Hematopoietic multipotent progenitor cell (in vitro differentiated cells): ENCODE data around the gene PCDHGA1. TPM values are rescaled to one million over a fixed set of nuclear protein-coding genes. Genes with fewer than 3 reads are reported as not detected.

Experiments
- DNase-seq, 3 donors: peaks; one replicate each; pipeline ENCODE4 v3.0.0-alpha.2; 2011 to 2015; ENCODE audit warnings: low read depth in 2 of 3, low spot score in 2 of 3
- total RNA-seq: library from RNA; depleted of rRNA; stranded (reverse); fragments of >200 nt; gene quantifications from one replicate; pipeline ENCODE4 v1.2.3, GENCODE V29; 2012

PCDHGA1 gene
- total RNA-seq, 1 donor = under 0.01 TPM

GRCh38 chr5:141434006-141434405, 103.7 kb downstream of the PCDHGA1 start:
- no peak for DNase-seq

GRCh38 chr5:141437221-141437620, 106.9 kb downstream of the PCDHGA1 start:
- no peak for DNase-seq

- no peak for DNase-seq
Measured at GRCh38 chr5:141439411-141440141, 109.3 kb downstream of the PCDHGA1 start.

- no peak for DNase-seq
Measured at GRCh38 chr5:141440341-141440740, 110.0 kb downstream of the PCDHGA1 start.

- no peak for DNase-seq
Measured at GRCh38 chr5:141441571-141442170, 111.4 kb downstream of the PCDHGA1 start.

GRCh38 chr5:141465351-141465750, 135.0 kb downstream of the PCDHGA1 start:
- DNase-seq = no peak

GRCh38 chr5:141475625-141476131, 145.4 kb downstream of the PCDHGA1 start, which contains the start of gene PCDHGC3:
PCDHGC3 (plus strand) TSS chr5:141475966; CDS start chr5:141476117, 151 bp downstream.
- peak in 2 of 3 donors; percentile 49 to 69 for DNase-seq

GRCh38 chr5:141476132-141476911, 146.0 kb downstream of the PCDHGA1 start:
- peak in 1 of 3 donors; percentile 47 for DNase-seq

GRCh38 chr5:141477044-141477575, 146.8 kb downstream of the PCDHGA1 start:
- DNase-seq = no peak

GRCh38 chr5:141477815-141478214, 147.5 kb downstream of the PCDHGA1 start:
- no peak for DNase-seq

- no peak for DNase-seq
Measured at GRCh38 chr5:141478321-141478945, 148.1 kb downstream of the PCDHGA1 start.

GRCh38 chr5:141479776-141480175, 149.5 kb downstream of the PCDHGA1 start:
- no peak for DNase-seq

GRCh38 chr5:141483902-141484301, 153.6 kb downstream of the PCDHGA1 start:
- DNase-seq = no peak

- DNase-seq = no peak
Measured at GRCh38 chr5:141484310-141484640, 154.0 kb downstream of the PCDHGA1 start.

- no peak for DNase-seq
Measured at GRCh38 chr5:141484641-141485311, 154.5 kb downstream of the PCDHGA1 start, which contains the start of gene PCDHGC4. PCDHGC4 (plus strand) TSS chr5:141485030; CDS start chr5:141485174, 144 bp downstream.

- DNase-seq = no peak
Measured at GRCh38 chr5:141485321-141486055, 155.2 kb downstream of the PCDHGA1 start.

- no peak for DNase-seq
Measured at GRCh38 chr5:141486091-141486490, 155.8 kb downstream of the PCDHGA1 start.

- DNase-seq = no peak
Measured at GRCh38 chr5:141487131-141487530, 156.8 kb downstream of the PCDHGA1 start.
